Measurements from ENCODE around the gene KMT2B.

GRCh38 chr19:35713506-35713850 is 4.3 kb upstream of the KMT2B start:
- no peak for TF ChIP-seq EP300 (IDR thresholded peaks at IDR 0.05; ENCODE audit: borderline replicate concordance)
- no peak for TF ChIP-seq MAX (IDR thresholded peaks at IDR 0.05)
- TF ChIP-seq CEBPB (IDR thresholded peaks at IDR 0.05) = no peak
- no peak for TF ChIP-seq TAF1 (IDR thresholded peaks at IDR 0.05; ENCODE audit: low read depth)
- TF ChIP-seq YY1 (IDR thresholded peaks at IDR 0.05; ENCODE audit: low read depth) = no peak
- no peak for TF ChIP-seq TEAD4 (IDR thresholded peaks at IDR 0.05)
- no peak for TF ChIP-seq RAD21 (IDR thresholded peaks at IDR 0.05; ENCODE audit: low read depth)
- TF ChIP-seq USF1 (IDR thresholded peaks at IDR 0.05) = no peak
